Mucosa of descending colon (tissue), 3 donors: ENCODE data around the gene BCKDHA. TPM values are rescaled to one million over a fixed set of nuclear protein-coding genes. Genes with fewer than 3 reads are reported as not detected.
A peak's percentile ranks its signal among the peaks of the same experiment; 100 is the strongest.

Experiments used
- ATAC-seq: fragments of 200-7000 bp; cut with Tn5 transposase; one replicate; pipeline ENCODE4 v1.9.1; 2020; ENCODE audit warnings: mild to moderate bottlenecking, moderate library complexity
- DNase-seq, 3 donors: peaks; one replicate each; pipeline ENCODE4 v3.0.0-alpha.2; 2020
- H3K36me3 ChIP-seq: fragments of 200-600 bp; one replicate; pipeline ENCODE4 v1.8.0; 2021; ENCODE audit warnings: low read depth, mild to moderate bottlenecking
- H3K4me1 ChIP-seq: fragments of 200-600 bp; one replicate; pipeline ENCODE4 v1.8.0; 2021; ENCODE audit warnings: low read depth, mild to moderate bottlenecking
- H3K4me3 ChIP-seq: fragments of 200-600 bp; one replicate; pipeline ENCODE4 v1.8.0; 2021; ENCODE audit warnings: mild to moderate bottlenecking
- H3K9me3 ChIP-seq: fragments of 200-600 bp; one replicate; pipeline ENCODE4 v1.8.0; 2021; ENCODE audit warnings: mild to moderate bottlenecking
- intact Hi-C, 2 donors: fragments of 100-400 bp; cut with DNase I in 1 of 2; cut with micrococcal nuclease in 1 of 2; formaldehyde crosslinking; loops; one replicate each; pipeline versions ENCODE4 v1.11.0 to v1.11.1; 2022; cut with DNase I, micrococcal nuclease
- total RNA-seq, 3 donors: library from RNA; stranded (reverse); fragmentation: NEBNext Ultra II Directional in 2 of 3; extraction: Animal tissue kit (Norgen Biotek cat#: 25700) in 2 of 3; gene quantifications; one replicate each; pipeline versions ENCODE4 v1.2.1 to v1.2.4, GENCODE V29; 2021 to 2023
- TF ChIP-seq, protein P1 (sequence below): fragments of 200-600 bp; IDR thresholded peaks from one replicate; pipeline ENCODE4 v1.8.0; 2022; ENCODE audit warnings: antibody characterized with exemption, mild to moderate bottlenecking
- donor health status: DM: no; HTN: no; CAD: no; lungs with moderate emphysema.
- donor health status: DM: no; HTN: no; CAD: no.
- donor health status: DM: no; HTN: yes; CAD: no.

The BCKDHA gene
- total RNA-seq, 3 donors from 2014 or later: 16.6 to 22.5 (median 17.3) TPM

DNA sequence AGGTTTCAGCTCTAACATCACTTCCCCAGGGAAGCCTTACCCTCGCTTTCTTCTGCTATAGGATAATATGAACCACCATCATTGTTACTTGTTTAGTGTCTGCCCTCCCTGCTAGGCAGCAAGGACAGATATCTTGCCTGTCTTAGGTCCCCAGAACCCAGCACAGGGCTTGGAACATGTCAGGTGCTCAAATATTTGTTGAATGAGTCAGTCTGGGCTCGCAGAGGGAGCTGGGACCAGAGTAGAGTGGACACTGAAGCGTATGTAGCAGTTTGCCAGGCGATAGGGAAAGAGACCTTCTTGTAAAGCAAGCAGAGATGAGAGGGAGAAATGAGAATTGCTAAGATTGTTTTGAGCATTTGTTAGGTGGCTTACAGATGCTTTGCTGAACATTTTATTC is 11.7 kb downstream of the BCKDHA start:
- no peaks in the 10 kb centered on the region for H3K9me3 ChIP-seq
- no peak overlapping the region for H3K4me3 ChIP-seq
- TF ChIP-seq, protein P1, sequence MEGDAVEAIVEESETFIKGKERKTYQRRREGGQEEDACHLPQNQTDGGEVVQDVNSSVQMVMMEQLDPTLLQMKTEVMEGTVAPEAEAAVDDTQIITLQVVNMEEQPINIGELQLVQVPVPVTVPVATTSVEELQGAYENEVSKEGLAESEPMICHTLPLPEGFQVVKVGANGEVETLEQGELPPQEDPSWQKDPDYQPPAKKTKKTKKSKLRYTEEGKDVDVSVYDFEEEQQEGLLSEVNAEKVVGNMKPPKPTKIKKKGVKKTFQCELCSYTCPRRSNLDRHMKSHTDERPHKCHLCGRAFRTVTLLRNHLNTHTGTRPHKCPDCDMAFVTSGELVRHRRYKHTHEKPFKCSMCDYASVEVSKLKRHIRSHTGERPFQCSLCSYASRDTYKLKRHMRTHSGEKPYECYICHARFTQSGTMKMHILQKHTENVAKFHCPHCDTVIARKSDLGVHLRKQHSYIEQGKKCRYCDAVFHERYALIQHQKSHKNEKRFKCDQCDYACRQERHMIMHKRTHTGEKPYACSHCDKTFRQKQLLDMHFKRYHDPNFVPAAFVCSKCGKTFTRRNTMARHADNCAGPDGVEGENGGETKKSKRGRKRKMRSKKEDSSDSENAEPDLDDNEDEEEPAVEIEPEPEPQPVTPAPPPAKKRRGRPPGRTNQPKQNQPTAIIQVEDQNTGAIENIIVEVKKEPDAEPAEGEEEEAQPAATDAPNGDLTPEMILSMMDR: no peak
- DNase-seq: peak in 1 of 3 donors; percentile 33
- H3K4me1 ChIP-seq: peaks cover 7% of the 10 kb centered on the region
- peak; percentile 89 for ATAC-seq
- intact Hi-C loops: no loop called here
- H3K36me3 ChIP-seq: no peaks in the 10 kb centered on the region

DNA sequence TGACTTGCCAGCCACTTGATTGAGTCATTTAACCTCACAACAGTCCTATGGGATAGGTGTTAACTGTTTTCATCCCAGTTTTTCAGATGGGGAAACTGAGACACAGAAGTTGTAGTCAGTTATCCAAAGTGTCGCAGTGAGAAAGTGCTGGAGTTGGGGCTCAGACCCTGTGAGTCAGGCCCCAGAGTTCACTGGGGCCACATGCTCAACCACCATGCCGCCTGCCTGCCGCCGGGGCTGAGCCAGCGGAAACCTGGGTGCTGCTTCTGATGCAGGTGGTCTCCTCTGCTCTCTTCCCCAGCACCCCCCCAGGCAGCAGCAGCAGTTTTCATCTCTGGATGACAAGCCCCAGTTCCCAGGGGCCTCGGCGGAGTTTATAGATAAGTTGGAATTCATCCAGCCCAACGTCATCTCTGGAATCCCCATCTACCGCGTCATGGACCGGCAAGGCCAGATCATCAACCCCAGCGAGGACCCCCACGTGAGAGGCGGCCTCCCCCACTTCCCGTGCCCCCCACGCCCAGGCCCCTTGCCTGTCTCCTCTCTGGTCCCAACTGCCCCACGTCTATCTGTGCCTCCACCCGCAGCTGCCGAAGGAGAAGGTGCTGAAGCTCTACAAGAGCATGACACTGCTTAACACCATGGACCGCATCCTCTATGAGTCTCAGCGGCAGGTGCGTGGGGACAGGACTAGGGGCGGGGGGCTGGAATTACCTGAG is 12.9 kb downstream of the BCKDHA start:
- TF ChIP-seq, protein P1: no peak
- Histone ChIP-seq H3K36me3 (no peaks in the 10 kb centered on the region), H3K4me3 (no peak overlapping the region), H3K4me1 (peaks cover 10% of the 10 kb centered on the region), H3K9me3 (no peaks in the 10 kb centered on the region)
- ATAC-seq (no peak), DNase-seq (no peak)
- intact Hi-C loops: no loop called here

DNA sequence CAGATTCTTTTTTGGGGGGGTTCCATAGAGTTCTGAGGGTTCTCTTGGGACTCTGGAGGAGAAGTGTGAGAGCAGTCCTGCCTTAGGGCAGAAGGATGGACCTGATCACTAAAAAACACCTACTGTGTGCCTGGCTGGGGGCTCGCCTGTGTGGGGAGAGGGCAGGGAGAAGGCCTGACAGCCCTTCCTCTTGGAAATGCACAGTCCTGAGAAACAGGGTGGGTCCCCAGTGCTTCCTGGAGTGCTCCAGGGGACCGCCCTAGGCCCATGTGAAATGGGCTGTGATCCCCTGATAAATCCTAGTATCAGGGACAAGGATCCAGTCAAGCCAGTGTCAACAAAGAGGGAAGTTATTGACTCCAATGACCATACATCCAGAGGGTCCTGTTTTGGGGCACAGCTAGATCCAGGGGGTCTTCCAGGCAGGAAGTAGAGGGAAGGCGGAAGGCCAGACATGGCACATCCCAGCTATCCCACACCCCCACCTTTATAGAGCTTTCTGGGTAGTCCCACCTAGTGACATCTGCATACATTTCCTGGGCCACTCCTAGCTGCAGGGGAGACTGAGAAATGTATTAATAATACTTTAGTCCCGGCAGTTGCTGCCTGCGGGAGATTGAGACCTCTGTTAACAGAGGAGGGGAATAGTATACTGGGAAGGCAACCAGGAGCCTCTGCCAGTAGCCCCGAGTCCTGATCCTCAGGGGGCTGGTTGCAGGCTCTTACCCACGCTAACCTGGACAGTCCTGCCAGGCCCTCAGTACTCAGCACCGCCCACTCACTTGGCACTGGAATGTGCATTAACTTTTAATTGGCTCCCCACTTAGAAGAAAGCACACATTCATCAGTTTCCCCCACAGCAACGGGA is 13.7 kb downstream of the BCKDHA start:
- no peak for ATAC-seq
- DNase-seq: no peak
- peaks cover 10% of the 10 kb centered on the region for H3K4me1 ChIP-seq
- H3K4me3 ChIP-seq: no peak overlapping the region
- TF ChIP-seq, protein P1: no peak
- H3K36me3 ChIP-seq: no peaks in the 10 kb centered on the region
- intact Hi-C loops: no loop called here
- H3K9me3 ChIP-seq: no peaks in the 10 kb centered on the region

DNA sequence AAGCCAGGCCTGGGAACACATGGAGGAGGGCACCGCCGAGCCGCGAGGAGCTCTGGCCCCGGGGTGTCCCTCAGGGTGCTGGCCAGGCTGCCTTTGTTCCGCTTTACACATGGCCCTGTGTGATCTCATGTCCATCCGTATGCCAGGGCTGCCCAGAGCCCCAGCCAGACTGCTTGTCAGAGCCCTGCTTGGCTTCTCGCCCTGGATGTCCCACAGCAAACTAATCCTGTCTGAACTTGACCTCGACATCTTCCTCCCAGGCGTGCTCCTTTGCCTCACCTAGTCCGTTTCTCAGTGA is 14.3 kb downstream of the BCKDHA start:
- Histone ChIP-seq H3K9me3 (no peaks in the 10 kb centered on the region), H3K4me1 (peaks cover 10% of the 10 kb centered on the region), H3K36me3 (no peaks in the 10 kb centered on the region), H3K4me3 (no peak overlapping the region)
- ATAC-seq (no peak), DNase-seq (no peak)
- TF ChIP-seq, protein P1: no peak
- intact Hi-C loops: no loop called here

DNA sequence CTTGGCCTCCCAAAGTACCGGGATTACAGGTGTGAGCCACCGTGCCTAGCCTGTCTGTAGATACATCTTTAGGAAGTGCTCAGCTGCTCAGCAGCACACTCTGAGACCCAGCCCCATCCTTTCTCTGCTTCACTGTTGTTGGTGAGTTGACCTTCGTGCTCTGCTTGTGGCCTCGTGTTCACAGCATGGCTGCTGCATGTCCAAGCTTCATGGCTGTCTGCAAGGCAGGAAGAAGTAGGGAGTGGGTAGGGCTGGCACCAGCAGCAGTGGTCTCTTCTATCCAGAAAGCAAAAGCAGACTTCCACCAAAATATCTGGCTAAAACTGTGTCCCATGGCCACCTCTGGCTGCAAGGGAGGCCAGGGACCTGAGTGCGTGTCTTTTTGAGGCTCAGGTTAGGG is 15.3 kb downstream of the BCKDHA start:
- Histone ChIP-seq H3K4me3 (no peak overlapping the region), H3K36me3 (no peaks in the 10 kb centered on the region), H3K9me3 (no peaks in the 10 kb centered on the region), H3K4me1 (peaks cover 10% of the 10 kb centered on the region)
- no peak for ATAC-seq
- intact Hi-C loops: no loop called here
- TF ChIP-seq, protein P1: no peak
- no peak for DNase-seq
